ENCODE measurements around the gene LYG1.

Gene LYG1

DNA sequence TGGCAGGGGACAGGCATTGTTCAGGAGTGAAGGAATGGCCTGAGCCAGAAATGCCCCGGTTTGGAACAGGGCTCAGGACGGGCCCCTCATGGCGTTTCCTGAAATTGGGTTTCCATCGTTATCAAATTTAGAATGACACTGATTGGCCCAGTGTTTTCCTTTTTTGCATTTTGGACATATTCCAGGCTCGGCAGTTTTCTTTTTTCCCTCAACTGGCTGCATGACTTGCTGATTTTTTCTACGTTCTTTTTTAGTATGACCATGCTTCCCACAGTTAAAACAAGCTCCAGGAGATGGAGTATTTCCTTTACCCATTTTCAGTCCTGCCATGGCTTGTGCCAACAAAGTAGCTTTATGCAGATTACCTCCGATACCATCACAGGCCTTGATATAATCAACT lies 25.1 kb downstream of the LYG1 start:
- no peak for DNase-seq (ENCODE audit: low spot score)

GRCh38 chr2:99261242-99261641 lies 39.8 kb downstream of the LYG1 start:
- DNase-seq (ENCODE audit: low spot score) = no peak

DNA sequence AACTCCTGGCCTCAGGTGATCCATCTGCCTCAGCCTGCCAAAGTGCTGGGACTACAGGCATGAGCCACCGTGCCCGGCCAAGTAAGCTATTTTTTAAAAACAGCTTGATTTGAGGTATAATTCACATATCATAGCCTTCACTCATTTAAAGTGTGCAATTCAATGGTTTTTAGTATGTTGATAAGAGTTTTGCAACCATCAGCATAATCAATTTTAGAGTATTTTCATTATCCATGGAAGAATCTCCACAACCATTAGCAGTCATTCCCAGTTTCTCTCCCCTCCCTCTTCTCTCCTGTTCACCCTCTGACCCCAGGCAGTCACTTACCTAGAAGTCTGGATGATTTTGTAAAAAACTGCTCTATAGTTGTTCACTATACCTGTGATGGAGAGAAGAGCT lies 40.8 kb downstream of the LYG1 start:
- no peak for DNase-seq (ENCODE audit: low spot score)

DNA sequence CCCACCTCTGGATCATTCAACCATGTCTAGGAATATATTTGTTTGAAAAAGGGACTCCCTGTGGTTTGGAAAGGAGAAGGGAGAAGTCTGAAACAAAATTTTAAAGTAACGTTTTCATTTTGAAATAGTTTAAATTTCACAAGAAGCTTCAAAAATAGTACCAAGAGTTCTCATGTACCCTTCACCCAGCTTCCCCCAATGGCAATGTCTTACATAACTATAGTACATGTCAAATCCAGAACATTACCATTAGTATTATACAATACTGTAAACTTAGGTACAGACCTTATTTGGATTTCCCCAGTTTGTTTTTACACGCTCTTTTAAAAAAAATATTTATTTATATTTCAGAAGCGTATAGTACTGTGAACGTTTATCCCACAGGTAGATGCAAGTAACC lies 41.5 kb downstream of the LYG1 start:
- DNase-seq (ENCODE audit: low spot score) = no peak

- no peak for DNase-seq (ENCODE audit: low spot score)
These were observed 44.3 kb downstream of the LYG1 start for GRCh38 chr2:99256677-99257076.

GRCh38 chr2:99255491-99256318 lies 45.3 kb downstream of the LYG1 start, which contains the start of gene LYG2:
Gene LYG2, minus strand, starts transcription at chr2:99255666. Its CDS starts 1,406 bp downstream, at chr2:99254260.
- no peak for DNase-seq (ENCODE audit: low spot score)

GRCh38 chr2:99249951-99250350 lies 51.0 kb downstream of the LYG1 start:
- DNase-seq (ENCODE audit: low spot score) = no peak

DNA sequence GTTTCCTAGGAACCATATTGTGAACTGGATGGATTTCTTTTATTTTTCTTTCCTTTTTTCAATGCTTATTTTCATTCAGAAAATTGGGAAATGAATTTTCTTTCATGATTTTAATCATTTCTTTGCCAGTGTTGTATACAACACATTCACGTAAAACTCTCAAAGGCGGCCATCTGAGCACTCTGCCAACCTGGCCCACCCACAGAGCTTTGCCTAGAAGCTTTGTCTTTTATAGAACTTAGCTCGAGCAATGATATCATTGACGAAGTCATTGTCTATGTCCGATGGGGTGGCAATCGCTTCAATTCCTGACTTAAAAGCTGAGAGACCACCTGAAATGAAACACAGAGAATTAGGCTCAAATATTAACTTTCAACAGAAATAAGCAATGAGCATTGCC lies 58.8 kb downstream of the LYG1 start:
- DNase-seq (ENCODE audit: low spot score) = no peak

DNA sequence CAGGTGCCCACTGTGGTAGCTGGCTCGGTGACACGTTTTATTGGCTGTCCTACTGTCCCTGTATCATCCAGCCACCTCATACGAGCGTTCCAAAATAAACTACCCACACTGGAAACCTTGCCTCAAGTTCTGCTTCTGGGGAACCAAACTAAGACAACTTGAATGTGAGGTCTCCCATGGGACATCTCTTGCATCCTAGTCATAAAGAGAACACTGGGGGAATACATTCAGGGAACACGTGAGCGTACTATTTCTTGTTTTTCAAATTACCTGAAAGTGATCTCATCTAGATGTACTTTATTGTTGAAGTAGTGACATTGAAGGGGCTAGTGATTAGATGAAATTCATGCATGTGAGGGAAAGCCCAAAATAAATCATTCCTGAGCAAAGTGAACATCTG lies 60.6 kb downstream of the LYG1 start:
- no peak for DNase-seq (ENCODE audit: low spot score)

GRCh38 chr2:99238599-99238998 lies 62.4 kb downstream of the LYG1 start:
- no peak for DNase-seq (ENCODE audit: low spot score)

Measured in LoVo (cell line).